Femur (tissue), 1 donor: ENCODE measurements around the gene MESP1.

Experiments used
- DNase-seq: peaks from one replicate; pipeline ENCODE4 v3.0.0-alpha.2; 2017

MESP1 gene

DNA sequence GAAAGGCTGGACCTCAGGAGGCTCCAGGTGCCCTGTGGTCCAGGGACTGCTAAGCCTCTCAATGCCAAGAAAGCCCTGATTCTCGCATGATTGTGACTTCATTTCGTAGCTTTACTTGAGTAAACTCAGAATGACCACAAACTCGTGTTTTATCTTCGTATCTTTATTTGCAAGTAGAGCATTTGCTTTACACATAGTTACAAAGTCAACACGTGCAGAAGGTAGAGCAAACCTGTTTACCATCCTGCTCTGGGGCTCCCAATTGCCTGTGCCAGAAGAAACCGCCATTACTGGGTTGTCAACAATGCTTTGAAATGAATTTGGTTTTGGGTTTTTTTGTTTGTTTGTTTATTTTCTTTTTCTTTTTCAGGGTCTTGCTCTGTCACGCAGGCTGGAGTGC lies 5.8 kb upstream of the MESP1 start:
- no peak for DNase-seq

DNA sequence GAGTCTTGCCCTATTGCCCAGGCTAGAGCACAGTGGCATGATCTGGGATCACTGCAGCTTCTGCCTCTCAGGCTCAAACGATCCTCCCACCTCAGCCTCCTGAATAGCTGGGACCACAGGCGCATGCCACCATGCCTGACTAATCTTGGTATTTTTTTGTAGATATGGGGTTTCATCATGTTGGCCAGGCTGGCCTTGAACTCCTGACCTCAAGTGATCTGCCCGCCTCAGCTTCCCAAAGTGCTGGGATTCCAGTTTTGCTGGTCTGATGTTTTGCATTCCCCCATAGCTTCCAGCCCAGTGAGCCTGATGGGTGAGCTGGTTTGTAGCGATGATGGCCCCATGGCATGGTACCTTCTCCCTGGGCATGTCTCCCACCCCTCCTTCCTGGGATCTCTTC lies 4.7 kb upstream of the MESP1 start:
- DNase-seq = no peak

DNA sequence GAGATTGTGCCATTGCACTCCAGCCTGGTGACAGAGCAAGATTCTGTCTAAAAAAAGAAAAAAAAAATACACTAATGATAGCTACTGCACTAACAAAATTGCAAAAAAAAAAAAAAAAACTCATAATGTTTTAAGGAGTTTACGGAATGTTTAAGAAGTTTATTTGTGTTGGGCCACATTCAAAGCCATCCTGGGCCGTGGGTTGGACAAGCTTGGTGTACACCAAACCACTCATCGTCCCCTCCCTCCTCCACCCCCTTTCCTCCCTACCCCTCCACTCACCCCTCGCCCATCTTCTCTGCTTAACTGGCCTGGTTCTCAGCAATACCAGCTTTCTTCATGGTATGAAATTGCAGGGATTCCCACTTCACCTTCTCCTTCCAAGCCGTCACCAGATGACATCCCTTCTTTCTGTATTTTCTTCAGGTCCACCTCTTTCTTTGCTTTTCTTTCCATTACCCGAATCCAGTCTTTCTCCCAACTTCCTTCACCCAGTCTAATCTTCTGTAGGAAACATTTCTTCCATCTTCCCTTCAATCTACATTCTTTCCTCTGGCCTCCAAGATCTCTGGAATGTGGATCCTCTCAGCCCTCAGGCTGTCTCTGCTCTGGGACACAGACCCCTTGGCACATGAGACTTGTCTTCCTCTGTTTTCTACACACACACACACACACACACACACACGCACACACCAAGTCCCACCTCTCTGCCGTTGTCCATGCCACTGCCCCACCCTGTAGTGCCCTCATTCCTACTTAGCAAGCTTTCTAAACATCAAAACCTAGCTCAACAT lies 3.5 kb upstream of the MESP1 start:
- no peak for DNase-seq

DNA sequence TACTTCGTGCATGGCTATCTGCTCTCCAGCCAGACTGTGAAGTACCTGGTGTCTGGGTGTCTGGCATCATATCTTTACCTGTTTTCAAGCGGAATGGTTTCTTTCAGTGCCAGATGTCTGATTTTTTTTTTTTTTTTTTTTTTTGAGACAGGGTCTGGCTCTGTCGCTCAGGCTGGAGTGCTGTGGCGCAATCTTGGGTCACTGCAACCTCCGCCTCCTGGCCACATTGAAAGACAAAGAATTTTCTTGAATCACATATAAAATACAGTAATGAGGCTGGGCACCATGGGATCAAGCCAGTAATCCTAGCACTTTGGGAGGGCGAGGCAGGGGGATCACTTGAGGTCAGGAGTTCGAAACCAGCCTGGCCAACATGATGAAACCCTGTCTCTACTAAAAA lies 2.8 kb upstream of the MESP1 start:
- DNase-seq = no peak

DNA sequence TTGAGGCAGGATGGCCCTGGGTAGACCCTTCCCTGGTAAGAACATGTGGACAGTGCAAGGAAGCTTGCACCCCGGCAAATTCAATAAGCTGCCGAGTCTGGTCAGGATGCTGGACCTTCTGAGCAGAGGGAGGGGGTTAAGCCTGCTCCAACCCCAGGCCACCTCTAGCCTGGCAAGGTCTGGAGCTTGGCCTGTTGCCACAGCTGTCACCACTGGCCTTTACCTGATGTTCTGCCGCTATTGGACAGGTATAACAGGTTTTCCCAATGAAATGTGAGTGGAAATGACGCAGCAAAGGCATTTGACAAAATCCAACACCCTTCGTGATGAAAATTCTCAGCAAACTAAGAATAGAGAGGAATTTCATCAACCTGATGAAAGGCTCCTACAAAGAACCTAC lies 699 bp upstream of the MESP1 start:
- DNase-seq = no peak

DNA sequence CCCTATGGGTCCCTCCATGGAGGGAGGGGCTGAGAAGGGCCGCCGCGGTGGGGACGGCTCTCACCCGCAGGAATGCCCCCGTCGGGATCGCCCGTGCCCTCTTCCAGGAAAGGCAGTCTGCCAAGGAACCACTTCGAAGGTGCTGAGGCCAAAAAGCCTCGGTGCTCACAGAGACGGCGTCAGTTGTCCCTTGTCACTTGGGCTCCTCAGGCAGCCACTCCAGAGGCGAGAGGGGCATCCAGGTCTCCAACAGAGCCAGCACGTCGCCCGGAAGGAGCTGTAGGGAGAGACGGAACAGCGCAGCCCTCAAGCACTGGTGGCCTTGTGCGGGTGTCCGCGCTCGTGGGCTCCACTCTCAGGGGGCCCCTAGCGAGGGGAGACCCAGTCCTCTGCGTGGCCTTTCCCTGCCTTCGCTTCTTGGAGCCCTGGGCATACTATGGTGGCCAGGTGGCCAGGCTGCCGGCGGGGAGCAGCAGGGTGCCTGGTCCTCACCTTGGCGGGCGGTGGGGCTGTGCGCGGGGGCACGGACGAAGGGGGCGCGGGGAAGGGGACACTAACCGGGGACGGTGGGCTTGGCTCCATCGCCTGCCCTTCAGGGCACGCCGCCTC lies 994 bp downstream of the MESP1 start:
- DNase-seq = no peak

DNA sequence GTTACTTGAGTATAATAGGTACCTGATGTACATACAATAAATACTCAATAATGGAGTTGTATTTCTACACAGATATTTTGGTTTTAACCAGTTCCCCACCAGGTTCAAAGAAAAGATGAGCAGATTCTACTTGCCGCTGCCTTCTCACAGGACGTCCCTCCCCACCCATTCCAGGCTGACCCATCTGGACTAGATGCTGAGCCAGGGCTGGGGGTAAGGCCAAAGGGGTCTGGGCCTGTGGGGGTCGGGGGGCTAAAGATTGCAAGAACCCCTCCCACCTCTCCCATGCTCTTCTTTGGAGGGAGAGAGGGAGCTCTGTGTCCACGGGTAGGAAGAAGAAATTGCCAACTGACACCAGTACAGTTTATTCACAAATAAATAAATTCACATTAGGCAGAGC lies 1.5 kb downstream of the MESP1 start:
- no peak for DNase-seq

DNA sequence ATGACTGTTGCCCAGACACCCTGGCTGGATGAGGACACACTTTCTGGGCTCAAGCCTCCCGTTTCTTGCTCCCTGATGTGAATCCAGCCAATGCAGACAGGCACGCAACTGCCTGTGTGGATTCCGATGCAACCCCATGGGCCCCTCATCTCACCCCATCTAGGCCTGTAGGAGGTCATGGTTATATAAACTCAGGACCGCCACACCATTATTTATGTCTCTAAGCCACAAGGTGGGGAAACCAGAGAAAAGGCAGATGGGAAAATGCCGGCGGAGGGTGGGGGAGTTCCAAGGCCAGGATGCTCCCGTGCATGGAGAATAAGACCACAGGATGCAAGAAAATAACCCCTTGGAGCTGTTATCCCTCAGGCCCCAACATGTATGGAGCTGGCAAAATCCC lies 2.0 kb downstream of the MESP1 start:
- DNase-seq = no peak

DNA sequence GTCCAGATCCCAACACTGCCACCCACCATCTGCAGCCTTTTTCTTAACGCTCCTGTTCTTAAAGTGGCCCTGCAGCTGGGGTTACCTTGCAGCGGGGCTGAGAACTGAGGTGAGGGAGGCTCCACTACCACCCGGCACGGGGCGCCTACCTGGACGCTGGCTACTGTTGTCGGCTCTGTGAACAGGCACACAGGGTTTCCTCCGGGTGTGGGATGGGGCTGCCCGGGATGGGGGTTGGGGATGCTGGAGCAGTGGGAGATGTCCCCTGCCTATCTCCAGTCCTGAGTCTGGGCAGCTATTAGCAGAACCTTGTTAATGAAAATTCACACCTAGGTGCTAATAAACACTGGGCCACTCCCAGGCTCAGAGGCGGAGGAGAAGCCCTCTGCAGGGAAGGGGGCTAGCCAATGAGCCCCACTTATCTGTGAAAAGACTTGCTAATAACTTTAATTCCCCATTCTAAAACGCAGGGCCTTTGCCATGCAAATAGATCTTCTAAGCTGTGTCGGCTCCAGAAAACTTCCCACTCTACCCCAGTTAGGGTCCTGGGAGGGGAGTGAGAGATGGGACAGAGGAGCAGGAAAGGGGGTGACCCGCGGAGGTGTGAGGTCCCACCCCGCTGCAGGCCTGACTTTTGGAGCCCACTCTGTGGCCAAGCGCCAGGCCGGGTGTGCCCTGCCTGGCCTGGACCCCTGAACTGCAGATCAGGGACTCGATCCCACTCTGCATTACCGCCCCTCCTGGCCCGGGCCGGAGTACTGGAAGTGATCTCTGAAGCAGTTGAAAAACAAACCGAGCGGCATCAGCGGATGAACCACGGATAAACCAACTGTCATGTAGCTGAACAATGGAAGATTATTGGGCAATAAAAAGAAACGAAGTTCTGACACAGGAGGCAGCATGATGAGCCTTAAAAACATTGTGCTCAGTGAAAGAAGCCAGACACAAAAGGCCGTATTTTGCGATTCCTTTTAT lies 3.1 kb downstream of the MESP1 start:
- DNase-seq = no peak

DNA sequence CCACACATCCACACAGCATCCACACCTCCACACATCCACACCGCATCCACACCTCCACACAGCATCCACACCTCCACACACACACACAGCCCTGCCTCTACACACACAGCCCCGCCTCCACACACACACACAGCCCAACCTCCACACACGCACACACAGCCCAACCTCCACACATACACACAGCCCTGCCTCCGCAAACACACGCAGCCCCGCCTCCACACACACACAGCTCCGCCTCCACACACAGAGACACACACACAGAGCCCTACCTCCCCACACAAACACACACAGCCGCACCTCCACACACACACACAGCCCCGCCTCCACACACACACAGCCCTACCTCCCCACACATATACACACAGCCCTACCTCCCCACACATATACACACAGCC lies 4.7 kb downstream of the MESP1 start:
- no peak for DNase-seq

DNA sequence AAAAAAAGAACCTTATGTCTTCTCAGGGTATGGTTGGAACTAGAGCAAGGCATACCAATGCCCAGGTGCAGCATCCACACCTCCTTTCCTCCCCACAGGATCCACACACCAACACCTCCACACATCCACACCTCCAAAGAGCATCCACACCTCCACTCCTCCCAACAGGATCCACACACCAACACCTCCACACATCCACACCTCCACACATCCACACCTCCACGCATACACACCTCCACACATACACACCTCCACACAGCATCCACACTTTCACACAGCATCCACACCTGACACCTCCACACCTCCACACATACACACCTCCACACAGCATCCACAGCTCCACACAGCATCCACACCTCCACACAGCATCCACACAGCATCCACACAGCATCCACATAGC lies 5.3 kb downstream of the MESP1 start:
- DNase-seq = no peak

DNA sequence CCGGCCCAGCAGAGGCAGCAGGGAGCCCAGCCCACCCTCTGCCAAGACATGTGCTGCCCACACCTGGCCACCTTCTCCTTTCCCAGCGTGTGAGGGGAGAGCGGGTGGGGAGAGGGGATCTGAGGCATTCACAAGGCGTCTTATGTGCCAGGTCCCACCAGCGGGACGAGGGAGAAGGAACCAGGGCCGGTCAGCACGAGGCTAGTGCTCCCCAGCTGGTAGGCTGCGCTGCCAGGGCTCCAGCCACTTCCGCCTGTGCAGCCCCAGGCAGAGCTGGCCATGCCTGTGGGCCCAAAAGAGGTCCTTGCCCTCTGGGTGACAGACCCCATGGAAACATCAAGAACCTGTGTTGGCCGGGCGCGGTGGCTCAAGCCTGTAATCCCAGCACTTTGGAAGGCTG lies 5.9 kb downstream of the MESP1 start:
- DNase-seq = no peak

DNA sequence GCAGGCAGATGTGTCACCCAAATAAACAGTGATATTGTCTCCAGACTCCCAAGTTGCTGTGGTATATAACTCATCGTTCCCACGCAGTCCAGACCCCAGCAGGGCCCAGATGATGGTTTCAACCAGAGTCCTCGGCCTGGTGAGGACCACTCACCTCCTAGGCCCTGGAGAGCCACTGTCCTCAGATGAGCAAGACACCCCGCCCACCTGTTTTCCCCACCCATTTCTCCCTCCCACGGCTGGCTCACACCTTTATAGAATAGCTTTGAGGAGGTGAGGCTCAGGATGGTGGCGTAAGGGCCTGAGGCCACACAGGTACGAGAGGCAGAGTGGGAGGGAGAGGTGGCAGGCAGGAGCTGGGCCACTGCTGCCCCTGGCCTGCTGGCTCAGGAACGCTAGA lies 7.5 kb downstream of the MESP1 start:
- DNase-seq = no peak

DNA sequence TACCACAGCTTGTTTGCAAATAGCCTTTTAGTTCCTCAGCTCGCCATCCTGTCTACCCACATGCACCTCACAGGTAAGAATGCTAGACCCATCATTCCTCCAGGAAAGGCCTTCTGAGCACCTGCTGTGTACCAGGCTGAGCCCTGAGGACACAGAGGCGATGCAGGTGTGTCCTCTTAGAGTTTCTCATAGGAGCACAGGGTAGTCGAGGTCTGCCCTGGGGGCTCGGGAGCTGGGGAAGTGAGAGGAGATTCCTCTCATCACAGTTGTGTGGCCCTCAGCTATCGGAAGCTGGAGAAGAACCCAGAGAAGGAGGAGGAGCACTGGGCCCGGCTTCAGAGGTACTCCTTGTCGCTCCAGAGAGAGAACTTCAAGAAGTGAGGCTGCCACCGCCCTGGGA lies 8.0 kb downstream of the MESP1 start:
- no peak for DNase-seq

DNA sequence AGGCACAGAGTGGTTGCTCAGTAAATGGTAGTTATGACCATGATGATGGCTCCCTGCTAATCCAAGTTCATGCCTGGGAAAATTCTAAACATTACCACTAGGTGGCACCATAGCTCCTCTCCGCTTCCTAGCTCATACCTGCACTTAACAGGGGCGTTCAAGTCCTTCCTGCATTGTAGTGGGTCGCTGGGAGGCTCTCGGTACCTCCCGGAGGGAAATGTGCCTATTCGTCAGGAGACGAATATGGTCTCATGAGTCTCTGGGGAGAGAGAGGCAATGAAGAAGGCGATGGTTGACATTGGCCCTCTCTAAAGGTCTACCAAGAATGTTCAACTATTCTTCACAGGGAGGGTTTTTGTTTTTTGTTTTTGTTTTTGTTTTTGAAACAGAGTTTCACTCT lies 10.9 kb downstream of the MESP1 start:
- peak; percentile 69 for DNase-seq

DNA sequence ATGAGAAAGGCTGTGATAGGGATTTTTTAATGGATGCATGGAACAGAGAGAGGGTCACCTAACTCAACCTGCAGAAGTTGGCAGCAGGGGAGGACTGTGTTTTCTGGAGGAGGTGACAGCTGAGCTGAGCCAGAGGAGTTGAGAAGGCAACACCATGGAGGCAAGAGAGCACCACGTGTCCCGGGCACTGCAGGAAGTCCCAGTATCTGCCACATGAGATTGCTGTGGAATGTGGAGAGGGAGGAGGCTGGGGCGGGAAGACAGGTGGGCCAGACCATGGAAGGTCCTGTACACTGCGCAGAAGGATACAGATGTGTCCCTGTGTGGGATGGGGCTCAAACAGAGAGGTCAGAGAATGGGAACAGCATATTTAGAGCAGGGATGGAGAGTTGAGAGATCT lies 15.3 kb downstream of the MESP1 start:
- DNase-seq = no peak

DNA sequence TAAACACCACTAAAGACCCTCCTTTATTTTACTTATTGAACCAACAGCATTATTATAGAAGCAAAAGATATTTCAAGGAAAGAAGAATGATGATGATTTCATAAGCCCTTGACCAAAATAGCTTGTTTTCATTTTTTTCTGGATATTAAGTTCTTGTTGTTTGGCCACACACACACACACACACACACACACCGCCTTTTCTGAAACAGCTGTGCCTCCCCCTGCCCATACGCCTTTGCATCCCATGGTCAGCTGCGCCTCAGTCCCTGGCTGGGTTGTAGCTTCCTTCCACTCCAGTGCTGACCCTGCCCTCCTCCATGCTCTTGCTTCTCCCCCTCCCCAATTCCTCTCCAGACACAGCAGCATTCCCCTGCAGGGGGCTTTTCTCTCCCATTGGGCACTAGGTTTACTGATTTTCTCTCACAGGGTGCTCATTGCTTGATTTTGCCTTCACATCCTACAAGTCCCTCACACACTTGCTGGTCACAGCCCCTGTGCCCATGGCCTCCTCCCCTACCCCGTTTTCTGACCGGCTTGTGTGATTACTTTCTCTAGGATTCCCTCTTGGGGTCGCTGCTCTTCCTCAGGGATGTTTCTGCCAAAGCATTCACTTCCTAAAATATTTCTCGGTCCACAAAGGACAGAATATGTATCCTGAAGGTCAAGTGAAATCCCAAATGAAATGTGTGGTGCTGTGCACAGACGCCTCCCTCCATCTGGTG lies 18.4 kb downstream of the MESP1 start:
- DNase-seq = no peak

DNA sequence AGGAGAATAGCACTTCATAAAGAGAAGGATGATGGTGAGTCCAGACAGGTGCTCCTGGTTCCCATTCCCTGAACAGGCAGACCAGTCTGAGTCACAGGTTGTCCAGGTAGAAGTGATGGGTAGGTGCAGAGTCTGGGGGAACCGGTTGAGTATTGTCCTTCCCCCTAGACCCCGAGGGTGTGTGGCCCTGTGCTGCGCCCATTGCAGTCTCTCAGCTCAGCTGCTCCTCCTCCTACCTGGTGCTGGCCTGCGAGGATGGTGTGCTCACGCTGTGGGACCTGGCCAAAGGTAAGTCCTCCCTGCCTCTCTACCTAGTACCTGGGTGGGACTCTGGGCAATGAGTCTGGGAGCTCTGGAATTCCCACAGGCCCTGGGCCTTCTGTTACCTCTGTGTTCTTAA lies 19.8 kb downstream of the MESP1 start:
- DNase-seq = no peak

DNA sequence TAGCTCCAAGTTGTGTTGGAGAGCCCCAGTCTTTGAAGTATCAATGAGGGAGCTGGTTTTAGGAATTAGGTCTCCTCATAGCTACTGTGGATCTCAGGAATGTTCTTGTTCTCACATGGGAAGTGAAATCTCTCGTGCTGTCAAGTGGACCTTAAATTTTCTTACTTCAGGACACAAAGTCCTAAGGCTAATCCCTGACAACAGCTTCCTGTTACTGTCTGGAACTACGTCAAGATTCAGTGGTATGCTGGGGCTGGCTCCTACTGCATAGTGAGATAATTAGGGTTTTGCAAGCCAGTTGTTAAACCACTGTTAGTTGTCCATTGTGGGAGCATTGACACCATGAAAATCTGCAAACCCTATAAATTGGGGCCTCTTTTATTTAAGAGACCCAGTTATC lies 22.8 kb downstream of the MESP1 start:
- DNase-seq = no peak

DNA sequence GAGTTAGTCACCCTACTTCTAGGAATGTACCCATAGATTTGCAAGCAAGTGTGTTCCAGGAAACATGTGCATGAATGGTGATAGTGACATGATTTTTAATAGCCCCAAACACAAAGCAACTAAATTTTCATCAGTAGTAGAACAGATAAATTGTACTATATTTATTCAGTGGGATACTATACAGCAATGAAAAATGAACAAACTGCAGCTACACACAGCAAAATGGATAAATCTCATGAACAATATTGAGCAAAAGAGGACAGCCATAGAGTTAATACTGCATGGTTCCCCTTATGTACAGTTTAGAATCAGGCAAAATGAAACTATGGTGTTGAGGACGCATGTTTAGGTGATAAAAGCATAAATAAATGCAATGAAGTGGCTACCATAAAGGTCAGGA lies 26.0 kb downstream of the MESP1 start:
- no peak for DNase-seq

DNA sequence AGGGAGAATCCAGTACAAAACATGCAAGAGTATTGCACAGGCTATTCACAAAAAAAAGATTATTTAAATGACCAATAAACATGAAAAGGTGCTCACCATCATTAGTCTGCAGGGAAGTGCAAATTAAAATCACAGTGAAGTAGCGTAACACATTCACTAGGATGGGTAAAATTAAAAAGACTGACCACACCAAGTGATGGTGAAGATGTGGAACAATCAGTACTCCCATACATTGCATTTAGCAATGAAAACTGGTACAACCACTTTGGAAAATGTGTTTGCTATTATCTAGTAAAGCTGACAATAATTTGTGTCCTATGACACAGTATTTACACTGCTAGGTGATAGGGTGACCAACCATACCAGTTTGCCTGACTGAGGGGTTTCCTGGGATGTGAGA lies 26.4 kb downstream of the MESP1 start:
- DNase-seq = no peak

DNA sequence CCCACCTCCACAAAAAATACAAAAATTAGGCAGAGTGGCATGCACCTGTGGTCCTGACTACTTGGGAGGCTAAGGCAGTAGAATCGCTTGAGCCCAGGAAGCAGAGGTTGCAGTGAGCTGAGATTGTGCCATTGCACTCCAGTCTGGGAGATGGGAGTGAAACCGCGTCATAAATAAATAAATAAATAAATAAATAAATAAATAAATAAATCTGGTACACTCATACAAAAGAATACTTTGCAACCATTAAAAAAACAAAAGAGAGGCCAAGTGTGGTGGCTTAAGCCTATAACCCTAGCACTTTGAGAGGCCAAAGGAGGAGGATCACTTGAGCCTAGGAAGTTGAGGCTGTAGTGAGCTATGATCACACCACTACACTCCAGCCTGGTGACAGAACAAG lies 28.0 kb downstream of the MESP1 start:
- DNase-seq = no peak

DNA sequence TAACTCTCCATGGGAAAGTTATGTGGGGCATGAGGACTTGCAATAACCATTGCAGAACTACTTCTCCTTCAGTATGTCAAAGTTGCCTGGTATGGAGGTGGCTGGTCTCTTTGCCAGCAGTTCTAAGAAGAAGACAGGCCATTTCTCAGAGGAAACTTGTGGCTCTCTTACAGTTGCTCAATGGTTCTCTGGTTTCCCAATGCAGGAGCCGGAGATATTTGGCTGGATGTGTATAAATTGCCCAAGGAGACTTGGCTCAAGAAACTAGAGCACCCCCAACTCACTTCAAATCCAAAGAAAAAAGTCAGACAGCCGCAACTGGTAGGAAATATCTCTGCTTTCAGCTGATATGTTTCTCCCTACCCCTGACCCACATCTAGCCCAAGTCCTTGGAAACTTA lies 36.3 kb downstream of the MESP1 start:
- no peak for DNase-seq
